Ishikawa (cell line): ENCODE data around the gene RPTOR.

Source experiments
- CEBPB ChIP-seq: IDR thresholded peaks from 2 replicates; pipeline ENCODE4 v1.6.1; 2012
- CREB1 ChIP-seq: IDR thresholded peaks from 2 replicates; pipeline ENCODE4 v1.6.1; 2012; ENCODE audit warnings: low read depth
- EGR1 ChIP-seq: IDR thresholded peaks from 2 replicates; pipeline ENCODE4 v1.6.1; 2012
- EP300 ChIP-seq: IDR thresholded peaks from 2 replicates; pipeline ENCODE4 v1.6.1; 2012; ENCODE audit warnings: borderline replicate concordance
- FOXM1 ChIP-seq: IDR thresholded peaks from 2 replicates; pipeline ENCODE4 v1.6.1; 2012; ENCODE audit warnings: low read depth, borderline replicate concordance
- NFIC ChIP-seq: IDR thresholded peaks from 2 replicates; pipeline ENCODE4 v1.6.1; 2012
- RAD21 ChIP-seq: IDR thresholded peaks from 2 replicates; pipeline ENCODE4 v1.6.1; 2012; ENCODE audit warnings: low read depth
- TAF1 ChIP-seq: IDR thresholded peaks from 2 replicates; pipeline ENCODE4 v1.6.1; 2012; ENCODE audit warnings: low read depth, mild to moderate bottlenecking
- TCF12 ChIP-seq: IDR thresholded peaks from 2 replicates; pipeline ENCODE4 v1.6.1; 2012; ENCODE audit warnings: low read depth
- TEAD4 ChIP-seq: IDR thresholded peaks from 2 replicates; pipeline ENCODE4 v1.6.1; 2012
- YY1 ChIP-seq: IDR thresholded peaks from 2 replicates; pipeline ENCODE4 v1.6.1; 2012; ENCODE audit warnings: low read depth
- ZBTB7A ChIP-seq: IDR thresholded peaks from 2 replicates; pipeline ENCODE4 v1.6.1; 2012; ENCODE audit warnings: low read depth
- TF ChIP-seq, protein P1 (sequence below): IDR thresholded peaks from 2 replicates; pipeline ENCODE4 v1.6.1; 2012
- TF ChIP-seq, protein P2 (sequence below): IDR thresholded peaks from 2 replicates; pipeline ENCODE4 v1.6.1; 2012; ENCODE audit warnings: low read depth, mild to moderate bottlenecking
- TF ChIP-seq, protein P3 (sequence below): IDR thresholded peaks from 2 replicates; pipeline ENCODE4 v1.6.1; 2012

Gene RPTOR

DNA sequence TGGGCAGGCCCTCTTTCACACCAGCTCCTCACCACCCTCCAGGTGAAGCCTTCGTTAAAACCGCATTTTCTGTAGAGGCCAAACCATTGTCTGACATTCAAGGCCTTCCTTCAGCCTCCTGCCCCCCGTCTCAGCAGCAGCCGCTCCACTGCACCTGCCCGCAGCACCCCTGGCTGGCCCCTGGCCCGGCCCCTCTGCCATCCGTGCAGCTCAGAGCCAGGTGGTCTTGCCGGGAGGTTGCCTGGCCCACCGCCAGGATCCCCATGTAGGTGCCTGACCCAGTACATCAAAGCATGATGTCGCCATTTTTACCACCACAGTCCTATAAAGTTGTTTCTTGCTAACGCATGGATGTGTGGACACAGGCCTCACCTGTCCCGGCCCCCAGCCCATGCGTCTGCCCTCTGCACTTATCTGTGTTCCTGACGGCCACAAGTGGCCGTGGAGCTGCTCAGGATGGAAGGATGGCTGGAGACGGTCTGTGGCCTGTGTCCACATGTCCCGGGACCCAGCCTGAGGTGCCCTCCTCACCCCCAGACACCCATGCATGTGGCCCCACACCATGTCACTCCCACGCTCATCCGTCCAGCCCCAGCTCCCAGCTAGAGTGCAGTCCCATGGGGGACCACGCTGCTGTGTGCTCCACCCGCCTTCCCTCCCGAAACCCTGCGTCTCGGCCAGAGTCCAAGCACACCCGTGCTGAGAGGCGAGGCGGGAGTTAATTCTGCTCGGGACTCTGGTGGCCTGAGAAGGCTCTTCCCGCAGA, 357.7 kb downstream of the RPTOR start:
- TF ChIP-seq ZBTB7A (no peak), CREB1 (no peak), EP300 (no peak), TEAD4 (no peak), TAF1 (no peak), CEBPB (no peak), EGR1 (no peak), RAD21 (no peak)
- TF ChIP-seq, protein P1, sequence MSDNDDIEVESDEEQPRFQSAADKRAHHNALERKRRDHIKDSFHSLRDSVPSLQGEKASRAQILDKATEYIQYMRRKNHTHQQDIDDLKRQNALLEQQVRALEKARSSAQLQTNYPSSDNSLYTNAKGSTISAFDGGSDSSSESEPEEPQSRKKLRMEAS = no peak

DNA sequence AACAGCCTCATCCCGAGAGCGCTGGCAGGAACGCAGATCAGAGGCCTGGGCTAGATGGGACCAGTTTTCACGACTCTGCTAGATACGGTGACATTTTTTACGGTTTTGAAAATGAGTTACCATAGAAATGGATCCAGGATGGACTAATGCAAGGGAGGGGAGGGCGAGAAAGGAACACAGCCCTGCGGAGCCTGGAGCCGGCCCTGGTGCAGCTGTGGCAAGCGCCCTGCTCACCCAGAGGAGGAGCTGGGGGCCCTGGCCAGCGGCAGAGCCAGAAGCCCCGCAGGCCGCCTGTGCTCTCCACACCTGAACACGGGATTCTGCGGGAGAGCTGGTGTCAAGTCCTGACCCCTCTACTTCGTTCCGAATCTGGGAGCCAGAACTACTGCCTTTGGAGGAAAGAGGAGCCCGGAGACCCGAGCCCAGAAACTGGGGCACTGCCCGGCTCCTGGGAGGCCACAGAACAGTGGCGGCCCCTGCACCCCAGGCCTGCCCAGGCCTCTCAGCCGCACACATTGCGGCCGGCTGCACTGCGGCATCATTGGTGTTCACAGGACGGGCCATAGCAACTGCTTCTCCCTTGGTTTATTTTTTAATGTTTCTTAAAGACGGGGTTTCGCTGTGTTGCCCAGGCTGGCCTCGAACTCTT, 358.4 kb downstream of the RPTOR start:
- TF ChIP-seq CEBPB (no peak), EGR1 (no peak), FOXM1 (no peak), RAD21 (no peak), YY1 (no peak), TAF1 (no peak), EP300 (no peak), TEAD4 (no peak), CREB1 (no peak), ZBTB7A (no peak)
- TF ChIP-seq, protein P2, sequence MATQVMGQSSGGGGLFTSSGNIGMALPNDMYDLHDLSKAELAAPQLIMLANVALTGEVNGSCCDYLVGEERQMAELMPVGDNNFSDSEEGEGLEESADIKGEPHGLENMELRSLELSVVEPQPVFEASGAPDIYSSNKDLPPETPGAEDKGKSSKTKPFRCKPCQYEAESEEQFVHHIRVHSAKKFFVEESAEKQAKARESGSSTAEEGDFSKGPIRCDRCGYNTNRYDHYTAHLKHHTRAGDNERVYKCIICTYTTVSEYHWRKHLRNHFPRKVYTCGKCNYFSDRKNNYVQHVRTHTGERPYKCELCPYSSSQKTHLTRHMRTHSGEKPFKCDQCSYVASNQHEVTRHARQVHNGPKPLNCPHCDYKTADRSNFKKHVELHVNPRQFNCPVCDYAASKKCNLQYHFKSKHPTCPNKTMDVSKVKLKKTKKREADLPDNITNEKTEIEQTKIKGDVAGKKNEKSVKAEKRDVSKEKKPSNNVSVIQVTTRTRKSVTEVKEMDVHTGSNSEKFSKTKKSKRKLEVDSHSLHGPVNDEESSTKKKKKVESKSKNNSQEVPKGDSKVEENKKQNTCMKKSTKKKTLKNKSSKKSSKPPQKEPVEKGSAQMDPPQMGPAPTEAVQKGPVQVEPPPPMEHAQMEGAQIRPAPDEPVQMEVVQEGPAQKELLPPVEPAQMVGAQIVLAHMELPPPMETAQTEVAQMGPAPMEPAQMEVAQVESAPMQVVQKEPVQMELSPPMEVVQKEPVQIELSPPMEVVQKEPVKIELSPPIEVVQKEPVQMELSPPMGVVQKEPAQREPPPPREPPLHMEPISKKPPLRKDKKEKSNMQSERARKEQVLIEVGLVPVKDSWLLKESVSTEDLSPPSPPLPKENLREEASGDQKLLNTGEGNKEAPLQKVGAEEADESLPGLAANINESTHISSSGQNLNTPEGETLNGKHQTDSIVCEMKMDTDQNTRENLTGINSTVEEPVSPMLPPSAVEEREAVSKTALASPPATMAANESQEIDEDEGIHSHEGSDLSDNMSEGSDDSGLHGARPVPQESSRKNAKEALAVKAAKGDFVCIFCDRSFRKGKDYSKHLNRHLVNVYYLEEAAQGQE = no peak
- TF ChIP-seq, protein P3, sequence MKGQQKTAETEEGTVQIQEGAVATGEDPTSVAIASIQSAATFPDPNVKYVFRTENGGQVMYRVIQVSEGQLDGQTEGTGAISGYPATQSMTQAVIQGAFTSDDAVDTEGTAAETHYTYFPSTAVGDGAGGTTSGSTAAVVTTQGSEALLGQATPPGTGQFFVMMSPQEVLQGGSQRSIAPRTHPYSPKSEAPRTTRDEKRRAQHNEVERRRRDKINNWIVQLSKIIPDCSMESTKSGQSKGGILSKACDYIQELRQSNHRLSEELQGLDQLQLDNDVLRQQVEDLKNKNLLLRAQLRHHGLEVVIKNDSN = no peak
- TF ChIP-seq, protein P1 = no peak

DNA sequence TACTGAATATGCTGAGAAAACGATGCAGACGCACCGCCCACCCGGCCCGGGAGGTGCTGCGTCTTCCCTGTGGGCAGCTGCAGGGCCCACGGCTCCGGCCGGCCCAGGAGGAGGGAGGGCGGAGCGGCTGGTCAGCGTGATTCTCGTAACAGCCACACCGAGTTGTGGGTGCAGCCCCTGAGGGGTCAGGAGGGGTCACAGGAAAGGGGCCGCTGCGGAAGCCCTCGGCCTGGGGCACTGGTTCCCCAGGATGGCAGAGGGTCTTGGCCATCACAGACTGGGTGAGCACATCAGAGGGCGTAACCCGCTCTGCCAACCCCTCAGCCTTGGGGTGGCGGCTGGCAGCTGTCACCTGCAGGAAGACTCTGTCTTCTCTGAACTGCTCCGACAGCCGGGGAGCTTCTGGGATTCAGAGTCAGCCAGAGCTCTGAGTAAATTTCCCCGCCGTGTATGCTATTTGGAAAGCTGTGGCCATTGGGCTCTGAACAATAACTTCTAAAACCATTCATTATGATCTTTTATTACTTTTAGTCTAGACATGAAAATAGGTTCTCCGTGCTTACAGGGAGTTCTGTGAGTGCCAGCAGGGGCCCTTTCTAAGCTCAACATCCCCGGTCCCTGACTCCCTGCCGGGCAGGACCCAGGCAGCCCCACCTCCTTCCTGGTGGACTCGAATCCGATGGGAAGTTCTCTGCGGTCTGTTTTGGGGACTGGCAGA, 359.6 kb downstream of the RPTOR start:
- TF ChIP-seq ZBTB7A (no peak), TEAD4 (no peak), TCF12 (no peak), CREB1 (no peak), NFIC (no peak), TAF1 (no peak), FOXM1 (no peak), CEBPB (no peak), YY1 (no peak), EP300 (no peak), EGR1 (no peak), RAD21 (no peak)
- TF ChIP-seq, protein P1 = no peak
- TF ChIP-seq, protein P3 = no peak
- TF ChIP-seq, protein P2 = no peak

DNA sequence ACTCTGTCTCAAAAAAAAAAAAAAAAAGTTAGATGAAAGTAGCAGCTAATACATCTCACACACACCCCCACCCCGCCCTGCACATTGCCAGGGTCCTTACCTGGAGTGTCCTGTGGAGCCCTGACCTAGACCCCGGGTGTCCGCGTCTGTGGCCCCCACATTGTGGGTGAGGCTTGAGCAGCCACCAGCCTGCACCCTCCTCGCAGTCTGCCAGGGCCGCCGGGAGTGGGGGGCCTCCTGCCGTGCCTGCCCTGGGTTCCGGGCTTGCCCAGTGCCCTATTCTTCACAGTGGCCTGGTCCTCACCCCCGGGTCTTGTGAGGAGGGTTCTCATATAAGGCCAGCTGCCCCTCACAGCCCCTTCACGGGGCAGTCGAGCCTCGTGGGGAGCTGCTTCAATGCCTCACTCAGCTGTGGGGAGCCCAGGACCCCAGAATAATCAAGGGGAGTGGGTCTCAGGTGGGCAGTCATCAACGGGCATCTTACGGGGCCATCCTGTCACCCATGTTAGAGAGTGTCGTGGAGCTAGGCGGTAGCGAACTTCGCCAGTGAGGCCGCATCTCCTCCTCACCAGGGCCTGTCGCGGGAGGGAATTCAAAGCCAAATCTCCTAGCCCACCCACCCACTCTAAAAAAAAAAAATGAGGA, 361.1 kb downstream of the RPTOR start:
- TF ChIP-seq FOXM1 (no peak), EGR1 (no peak), NFIC (no peak), ZBTB7A (no peak), TCF12 (no peak), TEAD4 (no peak), YY1 (no peak), CEBPB (no peak), RAD21 (no peak), EP300 (no peak)
- TF ChIP-seq, protein P1 = no peak
- TF ChIP-seq, protein P3 = no peak
- TF ChIP-seq, protein P2 = no peak
